Cortex of kidney (tissue), 1 donor: Measurements from ENCODE around the gene RHO.

Source experiments
- DNase-seq: peaks from one replicate; lab custom pipeline; 2025; lab: John Stamatoyannopoulos, UW

The RHO gene

DNA sequence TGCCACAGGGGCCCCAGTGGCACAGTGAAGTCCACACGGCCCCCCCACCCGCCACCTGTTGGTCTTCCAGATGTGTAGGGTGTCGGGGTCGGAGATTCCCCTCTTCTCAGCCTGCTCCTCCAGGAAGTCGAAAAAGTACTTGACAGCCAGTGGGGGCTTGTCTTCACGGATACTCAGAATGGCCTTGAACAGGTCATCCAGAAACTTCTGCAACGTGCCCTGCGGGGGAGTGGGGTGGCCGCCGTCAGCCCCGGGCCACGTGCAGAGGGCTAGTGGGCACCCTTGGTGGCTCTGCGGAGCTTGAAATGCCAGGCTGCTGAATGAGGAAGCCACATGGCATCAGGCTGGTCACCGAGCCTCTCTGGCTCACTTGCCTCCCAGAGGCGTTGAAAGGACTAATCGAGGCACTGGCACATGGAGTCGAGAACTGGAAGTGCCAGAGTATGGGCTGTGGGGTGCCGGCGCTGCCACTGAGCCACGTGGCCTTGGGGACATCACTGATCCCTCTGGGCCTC is 31.2 kb downstream of the RHO start:
- DNase-seq: no peak

GRCh38 chr3:129560269-129560787 is 31.9 kb downstream of the RHO start:
- no peak for DNase-seq

GRCh38 chr3:129560911-129561594 is 32.6 kb downstream of the RHO start:
- no peak for DNase-seq

DNA sequence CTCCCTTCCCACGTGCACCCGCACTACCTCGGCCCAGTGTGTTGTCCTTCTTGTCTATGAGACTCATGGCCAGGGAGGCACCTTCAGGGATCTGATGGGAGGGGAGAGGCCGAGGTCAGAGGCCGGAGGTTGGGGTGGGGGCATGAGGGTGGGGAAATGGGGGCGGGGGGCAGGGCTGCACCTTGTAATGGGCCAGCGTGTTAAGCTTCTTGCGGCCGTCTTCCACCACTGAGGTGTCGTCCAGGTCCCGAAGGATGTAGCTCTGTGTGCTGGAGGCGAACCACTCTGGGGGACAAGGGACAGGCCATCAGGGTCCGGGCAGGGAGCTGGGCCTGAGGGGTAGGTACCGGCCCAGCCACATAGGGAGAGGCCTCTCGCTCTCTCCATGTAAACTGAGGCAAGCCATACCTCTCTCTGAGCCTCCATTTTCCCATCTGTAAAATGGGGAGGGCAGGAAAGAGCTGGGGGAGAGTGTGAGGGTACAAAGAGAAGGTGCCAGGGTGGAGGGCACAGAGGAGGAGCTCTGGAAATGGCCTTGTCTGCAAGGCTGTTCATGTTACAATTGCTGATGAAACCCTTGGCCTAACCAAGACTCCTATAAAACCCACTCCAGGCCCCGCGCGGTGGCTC is 33.3 kb downstream of the RHO start:
- DNase-seq: no peak

DNA sequence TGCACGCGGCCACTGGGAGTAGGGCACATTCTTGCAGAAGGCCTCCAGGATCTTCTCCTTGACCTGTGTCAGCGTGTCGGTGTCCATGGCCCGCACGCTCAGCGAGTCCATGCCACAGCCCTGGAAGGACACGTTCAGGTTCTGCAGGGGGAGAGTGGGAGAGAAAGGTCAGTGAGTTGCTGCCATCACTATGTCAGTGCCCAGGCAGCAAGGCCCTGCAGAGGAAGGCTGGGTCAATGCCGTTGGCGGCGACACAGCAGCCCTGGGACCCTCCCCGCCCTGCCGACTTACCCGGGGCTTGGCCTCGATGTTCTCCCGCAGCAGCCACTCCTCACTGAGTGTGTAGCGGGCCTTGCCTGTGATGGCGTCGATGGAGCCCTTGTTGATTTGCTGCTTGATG is 34.4 kb downstream of the RHO start:
- DNase-seq: no peak

GRCh38 chr3:129563332-129563731 is 34.9 kb downstream of the RHO start:
- DNase-seq: no peak

GRCh38 chr3:129563850-129564535 is 35.6 kb downstream of the RHO start:
- no peak for DNase-seq

DNA sequence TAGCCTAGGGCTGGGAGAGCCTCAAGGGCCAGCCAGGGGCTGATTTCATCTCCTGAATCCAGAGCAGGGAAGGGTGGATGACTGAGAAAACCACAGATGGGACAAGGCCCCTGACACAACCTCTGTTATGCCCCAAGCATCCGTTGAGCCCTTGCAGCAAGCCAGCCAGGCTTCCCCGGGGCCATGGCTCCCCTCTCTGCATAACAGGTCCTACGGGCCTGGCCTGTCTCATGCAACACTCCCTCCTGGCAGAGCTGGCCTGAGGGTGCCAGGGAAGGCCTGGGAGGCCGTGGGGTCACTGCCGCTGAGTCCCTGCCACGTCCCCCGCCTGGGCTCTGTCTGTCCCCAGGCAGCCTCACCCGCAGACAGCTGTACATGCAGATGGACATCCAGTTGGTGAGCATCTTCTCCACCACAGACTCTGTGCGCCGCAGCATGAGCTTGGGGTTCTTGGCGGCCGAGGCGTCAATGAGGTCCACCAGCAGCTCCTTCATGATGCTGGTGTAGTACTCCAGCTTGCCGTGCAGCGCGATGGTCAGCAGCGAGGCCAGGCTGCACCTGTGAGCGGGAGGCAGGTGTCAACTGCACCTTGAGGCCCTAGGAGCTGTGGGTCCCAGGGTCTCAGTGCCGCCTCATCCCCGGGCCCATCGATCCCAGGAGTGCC is 36.7 kb downstream of the RHO start:
- no peak for DNase-seq

GRCh38 chr3:129565902-129566301 is 37.5 kb downstream of the RHO start:
- no peak for DNase-seq

DNA sequence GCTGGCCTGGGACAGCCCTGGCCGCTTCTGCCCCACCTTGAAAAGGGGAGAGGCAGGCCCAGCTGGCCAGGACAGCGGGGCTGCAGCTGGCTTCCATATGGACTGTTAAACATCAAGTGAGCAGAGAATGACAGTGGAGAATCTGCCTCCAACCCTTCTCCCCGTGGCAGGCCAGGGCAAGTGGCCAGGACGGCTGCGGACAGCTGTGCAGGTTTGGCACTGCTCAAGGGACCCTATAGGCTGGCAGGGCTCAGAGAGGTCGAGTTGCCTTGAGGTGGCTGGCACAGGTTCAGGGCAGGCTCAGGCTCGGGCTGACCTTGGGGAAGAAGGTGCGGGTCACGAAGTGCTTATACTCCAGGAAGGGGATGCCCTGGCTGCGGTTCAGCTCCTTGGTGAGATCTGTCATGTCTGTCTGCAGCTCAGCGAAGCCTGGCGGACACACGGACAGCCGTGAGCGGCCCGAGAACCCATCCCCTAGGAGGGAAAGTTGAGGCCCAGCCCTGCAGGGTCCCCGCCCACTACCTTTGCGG is 38.8 kb downstream of the RHO start:
- no peak for DNase-seq

DNA sequence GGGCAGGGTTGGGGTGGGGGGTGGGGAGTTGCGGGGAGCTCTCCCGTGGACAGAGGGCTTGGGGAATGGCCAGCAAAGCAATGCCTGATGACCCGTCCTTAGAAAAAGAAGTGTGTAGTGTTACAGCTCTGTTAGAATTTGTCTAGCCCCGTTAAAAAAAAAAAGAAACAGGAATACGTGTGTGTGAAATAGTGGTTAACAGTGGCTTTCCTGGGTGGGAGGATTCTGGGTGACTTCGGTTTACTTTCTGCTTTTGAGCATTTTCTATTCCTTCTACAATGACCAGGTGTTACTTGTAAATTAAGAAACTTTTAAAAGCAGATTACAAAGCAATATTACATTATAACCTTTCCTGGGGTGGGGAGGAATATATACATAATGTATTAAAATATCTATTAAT is 39.5 kb downstream of the RHO start:
- DNase-seq: no peak

GRCh38 chr3:129569856-129570255 is 41.4 kb downstream of the RHO start:
- DNase-seq: no peak

DNA sequence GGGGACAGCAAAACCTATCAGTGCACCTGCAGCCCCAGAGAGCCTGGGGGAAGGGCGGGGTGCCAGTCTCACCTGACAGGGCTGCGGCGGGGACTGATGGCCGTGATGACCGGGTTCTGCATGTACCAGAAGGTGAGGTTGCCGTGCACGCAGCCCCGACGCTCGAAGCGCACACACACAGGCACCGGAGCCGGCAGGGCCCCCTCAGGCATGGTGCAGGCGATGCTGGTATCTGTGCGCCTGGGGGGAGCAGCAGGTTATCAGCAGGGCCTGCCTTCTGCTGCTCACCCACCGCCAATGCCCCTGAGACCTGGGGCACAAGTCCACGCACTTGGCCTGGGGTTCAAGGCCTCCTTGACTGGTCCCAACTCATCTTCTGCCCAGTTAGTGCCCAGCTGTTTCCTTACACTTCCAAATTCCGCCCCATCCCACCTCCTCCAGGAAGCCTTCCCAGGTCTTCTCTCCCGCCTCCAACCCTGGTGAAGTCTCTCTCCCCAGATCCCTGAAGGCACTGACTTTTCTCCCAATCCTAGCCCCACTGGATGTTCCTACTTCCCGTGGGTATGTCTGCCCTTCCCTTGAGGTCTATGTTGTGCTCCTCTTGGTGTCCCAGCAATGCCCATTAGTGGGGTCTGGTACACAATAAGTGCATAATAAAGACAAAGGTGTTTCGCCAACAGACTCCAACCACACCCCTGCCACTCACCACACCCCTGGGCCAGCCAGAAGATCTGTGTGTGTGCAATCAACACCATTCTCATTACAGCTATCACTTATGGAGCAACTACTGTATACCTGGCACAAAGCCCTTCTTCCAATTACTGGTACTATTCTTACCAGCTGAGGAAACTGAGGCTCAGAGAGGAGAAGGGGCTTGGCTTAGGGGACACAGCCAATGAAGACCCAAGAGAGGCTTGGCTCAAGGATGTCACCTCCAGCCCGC is 43.4 kb downstream of the RHO start:
- no peak for DNase-seq

DNA sequence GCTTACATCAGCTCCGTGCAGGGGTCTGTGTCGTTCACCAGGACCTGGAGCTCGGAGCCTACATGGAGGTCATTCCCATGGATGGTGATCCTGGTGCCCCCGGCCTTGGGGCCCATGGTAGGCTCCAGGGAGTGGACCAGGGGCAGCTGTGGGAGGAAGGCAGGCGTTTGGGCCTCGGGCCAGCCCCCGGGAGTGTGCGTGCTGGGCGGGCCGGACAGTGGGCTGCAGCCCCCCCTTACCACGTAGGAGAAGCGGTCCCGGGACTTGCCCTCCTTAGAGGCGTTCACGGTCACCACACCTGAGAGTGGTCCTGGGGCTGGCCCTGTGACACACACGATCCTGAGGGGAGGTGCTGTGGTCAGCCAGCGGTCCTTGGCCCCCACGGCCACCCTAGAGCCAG is 44.2 kb downstream of the RHO start:
- DNase-seq: no peak

DNA sequence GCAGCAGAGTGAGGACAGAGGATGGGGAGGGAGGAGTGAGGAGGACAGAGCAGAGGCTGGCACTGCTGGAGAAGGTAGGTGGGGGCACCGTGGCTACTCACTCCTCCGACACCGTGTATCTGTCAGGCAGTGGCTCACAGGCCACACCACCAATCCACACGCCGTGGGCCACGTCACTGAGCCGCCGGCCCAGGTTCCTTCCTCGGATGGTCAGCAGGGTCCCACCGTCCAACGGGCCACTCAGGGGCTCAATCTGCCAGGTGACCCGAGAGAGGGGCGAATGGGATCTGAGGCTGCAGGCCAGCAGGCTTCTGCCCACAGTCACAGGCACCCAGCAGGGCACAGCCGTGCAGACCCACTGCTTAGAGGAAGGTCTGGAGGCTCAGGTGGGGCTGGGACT is 45.1 kb downstream of the RHO start:
- DNase-seq: no peak

- no peak for DNase-seq
Measured at GRCh38 chr3:129574206-129574605, 45.8 kb downstream of the RHO start.

- no peak for DNase-seq
Measured at GRCh38 chr3:129575233-129575996, 47.0 kb downstream of the RHO start.

GRCh38 chr3:129575997-129576384 is 47.6 kb downstream of the RHO start:
- DNase-seq: no peak

DNA sequence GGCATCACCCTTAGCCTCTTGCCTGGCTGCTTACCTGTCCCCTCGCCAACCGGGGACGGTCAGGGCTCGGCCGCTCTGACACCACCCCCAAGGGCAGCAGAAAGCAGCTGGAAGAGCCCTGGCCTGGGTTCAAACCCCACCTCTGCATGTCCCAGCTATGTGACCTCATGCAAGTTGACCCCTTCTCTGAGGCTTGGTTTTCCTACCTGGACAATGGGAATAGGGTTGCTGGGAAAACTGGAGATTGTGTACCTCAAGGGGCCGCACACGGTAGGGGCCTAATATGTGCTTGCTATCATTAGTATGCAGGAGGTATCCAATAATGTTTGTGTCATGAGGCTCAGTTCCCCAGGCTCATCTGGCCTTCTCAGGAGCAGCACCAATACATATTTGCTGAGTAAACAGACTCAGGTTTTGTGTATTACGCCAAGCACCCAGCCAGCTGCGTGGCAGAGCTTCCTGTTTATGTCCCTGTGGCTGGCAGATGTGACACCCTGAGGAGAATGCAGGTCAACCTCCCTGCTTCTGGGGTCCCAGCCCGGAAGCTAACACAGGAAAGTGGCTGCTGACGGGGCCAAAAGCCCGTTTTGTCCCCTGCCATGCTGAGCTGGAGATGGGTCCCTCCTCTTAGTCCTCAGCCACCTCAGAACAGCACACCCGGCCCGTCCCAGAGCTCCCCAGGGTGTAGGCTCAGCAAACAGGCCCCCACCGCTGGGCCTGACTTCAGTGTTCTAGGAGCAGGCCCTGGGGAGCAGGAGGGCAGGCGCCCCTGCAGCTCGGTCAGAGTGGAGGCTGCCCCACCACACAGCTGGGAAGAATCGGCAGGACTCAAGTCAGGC is 48.3 kb downstream of the RHO start:
- no peak for DNase-seq
